Hypothalamus (tissue), 51 donors: ENCODE data around the gene MCC.

Experiments
- DNase-seq, 51 donors: peaks; one replicate each; lab custom pipeline; 2025; lab: John Stamatoyannopoulos, UW

Gene MCC

GRCh38 chr5:113375480-113376060, 112.7 kb downstream of the MCC start:
- DNase-seq, result no peak

GRCh38 chr5:113373426-113373825, 114.8 kb downstream of the MCC start:
- DNase-seq, result no peak

DNA sequence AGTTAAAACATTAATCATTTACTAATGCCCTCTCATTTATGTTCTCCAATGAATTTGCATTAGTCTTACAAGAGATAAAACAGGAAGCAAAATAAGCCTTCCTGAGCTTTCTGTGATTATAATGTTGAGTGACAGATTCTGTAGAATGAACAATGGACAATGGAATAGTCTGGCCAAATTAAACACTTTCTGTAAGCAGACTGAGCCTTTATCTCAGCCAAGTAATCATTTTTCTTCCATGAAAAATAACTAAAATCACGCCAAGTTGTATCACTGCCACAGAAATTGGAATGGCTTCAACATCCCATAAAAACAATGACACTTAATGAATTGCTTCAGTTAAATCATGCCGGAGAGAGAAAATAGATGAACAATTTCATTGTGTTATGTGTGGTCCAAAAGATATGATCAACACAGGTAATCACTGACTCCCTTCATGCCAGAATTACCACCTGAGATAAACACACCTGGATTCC, 116.5 kb downstream of the MCC start:
- no peak for DNase-seq

DNA sequence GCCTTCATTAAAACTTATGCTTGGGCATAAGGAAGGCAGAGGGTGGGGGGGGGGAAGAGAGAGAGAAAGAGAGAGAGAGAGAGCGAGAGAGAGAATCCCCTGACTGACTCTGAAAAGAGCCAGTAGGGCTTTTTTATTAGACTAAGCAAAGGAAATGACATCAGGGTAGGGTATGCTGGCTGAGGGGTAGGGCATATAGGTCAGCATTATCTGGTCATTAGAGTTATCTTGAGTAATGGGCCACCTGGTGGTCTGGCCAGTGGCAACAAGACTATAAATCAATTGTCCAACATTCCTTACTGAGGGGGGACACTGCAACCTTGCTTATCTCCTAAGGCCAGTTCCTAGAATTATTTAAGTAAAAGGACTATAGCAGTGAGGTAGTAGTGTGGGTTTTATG, 120.7 kb downstream of the MCC start:
- DNase-seq, result no peak

DNA sequence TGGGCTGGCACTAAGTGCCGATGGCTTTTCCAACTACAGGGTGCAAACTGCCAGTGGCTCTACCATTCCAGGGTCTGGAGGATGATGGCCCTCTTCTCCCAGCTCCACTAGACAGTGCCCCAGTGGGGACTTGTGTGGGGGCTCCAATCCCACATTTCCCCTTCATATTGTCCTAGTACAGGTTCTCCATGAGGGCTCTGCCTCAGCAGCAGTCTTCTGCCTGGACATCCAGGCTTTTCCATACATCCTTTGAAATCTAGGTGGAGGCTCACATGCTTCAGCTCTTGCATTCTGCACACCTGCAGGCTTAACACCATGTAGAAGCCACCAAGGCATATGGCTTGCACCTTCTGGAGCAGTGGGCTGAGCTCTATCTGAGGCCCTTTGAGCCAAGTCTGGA, 123.8 kb downstream of the MCC start:
- DNase-seq, result no peak

DNA sequence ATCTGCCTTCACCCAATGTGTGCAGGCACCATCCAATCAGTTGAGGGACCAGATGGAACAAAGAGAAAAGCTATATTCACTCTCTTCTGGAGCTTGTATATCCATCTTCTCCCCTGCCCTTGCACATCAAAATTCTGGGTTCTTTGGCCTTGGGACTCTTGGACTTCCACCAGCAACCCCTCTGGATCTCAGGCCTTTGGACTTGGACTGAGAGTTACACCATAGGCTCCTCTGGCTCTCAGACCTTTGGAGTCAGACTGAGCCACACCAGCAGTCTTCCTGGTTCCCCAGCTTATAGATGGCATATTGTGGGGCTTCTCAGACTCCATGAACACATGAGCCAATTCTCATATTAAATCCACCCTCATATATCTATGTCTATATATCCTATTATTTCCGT, 126.6 kb downstream of the MCC start:
- no peak for DNase-seq

DNA sequence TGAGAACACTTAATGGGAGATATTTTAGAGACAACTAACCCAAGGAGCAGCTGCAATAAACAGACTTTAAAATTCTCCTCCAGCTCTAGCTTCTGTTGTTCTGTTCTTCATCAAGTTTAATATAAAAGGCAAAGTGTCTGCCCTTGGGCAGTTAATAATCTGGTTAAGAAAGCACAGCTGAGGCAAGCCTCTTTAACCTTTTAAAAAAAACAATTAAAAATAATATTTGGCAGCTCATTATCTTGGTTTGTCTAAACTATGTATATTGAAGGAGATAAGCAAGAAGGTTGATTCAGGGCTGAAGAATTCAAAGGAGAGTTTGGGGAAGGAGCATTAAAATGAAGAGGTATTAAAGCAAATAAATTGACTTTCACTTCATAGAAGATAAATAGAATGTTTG, 128.8 kb downstream of the MCC start:
- no peak for DNase-seq

- DNase-seq, result no peak
Observed at GRCh38 chr5:113358696-113359095, 129.6 kb downstream of the MCC start.

DNA sequence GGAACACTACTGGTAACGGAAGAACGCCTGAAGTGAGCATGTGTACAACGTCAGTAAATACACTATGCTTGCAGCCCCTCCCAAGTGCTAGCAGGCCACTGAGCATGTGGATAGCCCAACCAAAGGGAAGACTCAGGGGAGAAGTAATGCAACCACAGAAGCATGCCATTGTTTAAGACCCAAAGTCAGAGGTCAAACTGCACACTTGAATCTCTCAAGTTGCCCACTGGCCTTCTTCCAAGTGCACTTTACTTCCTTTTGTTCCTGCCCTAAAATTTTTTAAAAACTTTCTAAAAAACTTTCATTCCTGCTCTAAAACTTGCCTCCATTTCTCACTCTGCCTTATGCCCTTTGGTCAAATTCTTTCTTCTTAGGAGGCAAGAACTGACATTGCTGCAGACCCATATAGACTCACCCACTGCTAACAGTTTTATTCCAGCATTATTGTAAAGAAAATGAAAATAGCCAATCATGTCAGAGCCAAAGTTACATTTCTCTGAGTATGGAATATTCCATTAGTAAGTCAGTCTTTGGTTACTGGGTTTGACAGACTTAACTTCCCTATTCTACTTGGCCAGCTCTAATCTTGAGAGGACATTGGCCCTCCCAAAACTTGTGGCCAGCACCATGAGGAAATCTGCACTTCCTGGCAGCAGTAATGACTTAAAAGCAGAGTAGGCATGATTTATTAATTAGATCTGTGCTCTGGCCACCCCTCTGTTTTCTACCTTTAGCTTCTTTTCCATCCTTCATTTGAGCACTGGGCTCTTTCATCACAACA, 130.4 kb downstream of the MCC start:
- DNase-seq, result no peak

DNA sequence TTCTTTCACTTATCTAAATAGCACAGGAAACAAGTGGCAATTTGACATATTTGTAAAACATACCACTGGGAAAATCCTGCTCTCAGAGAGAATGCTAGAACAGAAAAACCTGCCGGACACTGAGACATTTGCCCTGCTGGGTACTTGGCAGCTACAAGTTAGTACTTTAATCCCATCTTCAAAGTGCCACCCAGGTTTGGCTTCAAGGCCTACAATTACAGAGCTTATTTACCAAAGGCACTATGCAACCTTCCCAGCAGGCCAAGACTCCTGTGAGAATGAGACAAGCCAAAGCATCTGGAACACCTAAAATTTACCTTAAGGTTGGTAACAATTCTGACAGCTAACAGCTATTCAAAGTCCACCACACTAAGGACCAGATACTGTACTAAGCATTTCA, 131.8 kb downstream of the MCC start:
- no peak for DNase-seq

DNA sequence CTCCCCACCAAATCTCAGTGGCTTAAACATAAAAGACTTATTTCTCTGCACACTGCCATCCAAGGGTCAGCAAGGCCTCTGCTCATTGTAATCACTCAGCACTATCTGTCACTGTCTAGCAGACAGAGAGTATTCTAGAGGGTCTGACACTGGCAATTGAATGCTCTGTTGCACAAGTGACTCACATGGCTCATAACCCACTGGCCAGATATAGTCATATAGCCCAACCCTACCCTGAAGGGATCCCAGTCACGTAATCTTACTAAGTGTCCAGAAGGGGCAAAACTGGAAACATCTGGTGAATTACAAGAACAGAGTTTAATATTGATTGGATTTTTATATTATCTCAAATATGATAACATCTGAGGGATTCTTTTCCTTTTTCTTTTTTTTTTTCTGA, 134.2 kb downstream of the MCC start:
- DNase-seq, result no peak

DNA sequence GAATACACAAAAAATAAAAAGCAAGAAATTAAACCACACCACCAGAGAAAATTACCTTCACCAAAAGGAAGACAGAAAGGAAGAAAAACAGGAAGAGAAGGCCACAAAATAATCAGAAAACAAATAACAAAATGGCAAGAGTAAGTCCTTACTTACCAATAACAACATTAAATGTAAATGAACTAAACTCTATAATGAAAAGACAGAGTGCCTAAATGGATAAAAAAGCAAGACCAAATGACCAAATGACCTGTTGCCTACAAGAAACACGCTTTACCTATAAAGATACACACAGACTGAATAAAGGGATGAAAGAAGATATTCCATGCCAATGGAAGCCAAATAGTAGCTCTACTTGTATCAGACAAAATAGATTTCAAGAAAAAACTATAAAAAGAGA, 140.7 kb downstream of the MCC start:
- DNase-seq, result no peak

- no peak for DNase-seq
Observed at GRCh38 chr5:113344973-113345940, 143.0 kb downstream of the MCC start.

DNA sequence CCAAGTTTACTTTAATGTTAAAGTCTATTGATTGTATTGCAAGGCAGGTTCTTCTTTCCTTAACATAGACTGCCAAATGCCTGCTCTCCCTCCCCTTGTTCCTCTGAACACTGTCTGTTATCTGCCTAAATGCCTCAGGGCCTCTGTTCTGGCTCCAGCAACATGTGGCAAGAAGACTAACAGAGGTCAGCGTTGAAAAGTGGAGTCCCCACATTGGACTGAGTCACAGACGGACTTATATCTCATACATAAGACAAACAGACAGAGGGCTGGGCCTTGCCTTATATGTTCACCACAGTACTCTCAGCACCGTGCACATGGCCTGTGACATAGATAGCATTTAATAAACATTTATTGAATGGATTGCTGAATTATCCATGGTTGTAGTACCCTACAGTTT, 144.9 kb downstream of the MCC start:
- DNase-seq, result no peak

- DNase-seq, result no peak
Observed at GRCh38 chr5:113340537-113340936, 147.7 kb downstream of the MCC start.

DNA sequence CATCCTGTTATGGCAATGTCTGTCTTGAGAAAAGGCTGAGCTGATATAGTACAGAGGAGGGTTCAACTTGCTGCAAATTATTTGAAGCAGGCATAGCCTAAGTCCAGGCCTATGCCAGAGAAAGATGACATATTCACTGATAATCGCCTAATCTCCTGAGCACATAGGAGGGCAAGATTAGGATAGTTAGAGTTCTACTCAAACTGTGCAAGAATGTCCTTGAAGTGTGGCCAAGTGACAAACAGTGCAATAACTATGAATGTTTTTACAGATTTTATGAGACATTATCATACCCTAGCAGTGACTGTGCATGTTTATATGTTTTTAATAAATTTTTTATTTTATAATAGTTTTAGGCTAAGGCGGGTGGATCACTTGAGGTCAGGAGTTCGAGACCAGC, 149.6 kb downstream of the MCC start:
- no peak for DNase-seq

DNA sequence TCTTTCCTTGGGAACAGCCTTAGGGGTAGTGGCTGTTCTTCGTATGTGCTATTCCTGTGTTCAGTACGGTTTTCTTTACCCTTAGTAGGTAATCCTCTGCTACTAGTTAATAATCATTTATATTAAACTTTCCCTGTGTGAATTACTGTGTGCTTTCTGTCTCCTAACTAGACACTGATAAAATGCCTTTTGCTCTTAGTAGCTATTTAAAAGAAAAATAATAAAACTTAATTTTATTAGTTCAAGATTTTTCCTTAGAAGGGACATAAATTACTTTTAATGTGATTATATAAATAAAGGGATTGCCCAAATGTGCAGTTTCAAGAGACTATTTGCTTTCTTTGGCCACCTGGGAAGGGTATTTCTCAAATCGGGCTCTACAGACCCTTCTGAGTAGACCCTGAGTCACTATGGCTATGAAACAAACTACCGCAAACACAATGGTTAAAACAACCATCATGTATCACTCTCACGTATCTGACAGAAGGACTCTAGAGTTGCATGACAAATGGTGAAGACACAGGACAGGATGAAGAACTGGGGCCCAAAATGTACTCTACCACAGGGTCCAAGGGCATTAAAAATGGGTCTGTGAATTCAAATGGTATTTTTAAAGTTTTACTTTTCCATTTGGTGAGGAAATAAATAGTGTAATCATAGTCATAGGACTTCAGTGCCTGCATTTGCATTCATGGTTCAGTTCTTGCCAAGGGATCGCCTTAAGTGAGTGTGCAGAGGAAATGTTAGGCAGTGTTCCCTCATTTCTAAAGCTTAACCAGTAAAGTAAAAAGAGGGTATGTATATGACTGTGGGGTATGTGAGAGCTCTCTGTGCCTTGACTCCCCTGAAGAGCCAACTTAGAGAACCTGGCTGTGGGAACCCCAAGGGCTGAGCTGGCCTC, 150.5 kb downstream of the MCC start:
- DNase-seq, result no peak

DNA sequence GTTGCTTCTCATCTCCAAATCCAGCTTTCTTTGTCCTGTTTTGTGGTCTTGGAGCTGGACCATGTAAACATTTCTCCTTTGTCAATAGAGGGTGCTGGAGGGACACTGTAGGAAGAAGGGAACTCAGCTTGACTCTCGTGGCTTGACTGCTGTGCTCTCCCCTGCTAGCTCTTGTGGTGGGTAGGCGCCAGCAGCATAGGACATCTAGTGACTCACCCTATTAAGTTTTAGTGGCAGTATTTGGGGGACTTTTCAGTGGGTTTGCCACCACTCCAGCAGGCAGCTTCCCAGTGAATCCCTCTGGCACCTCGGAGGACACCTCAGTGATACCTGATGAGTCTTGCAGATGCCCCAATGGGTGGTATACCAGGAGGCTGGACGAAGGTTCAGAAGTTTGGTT, 151.3 kb downstream of the MCC start:
- DNase-seq, result peak in 9 of 51 donors; percentile 2 to 26 (median 5)

- DNase-seq, result peak in 1 of 51 donors; percentile 1
Observed at GRCh38 chr5:113333411-113333810, 154.8 kb downstream of the MCC start.

DNA sequence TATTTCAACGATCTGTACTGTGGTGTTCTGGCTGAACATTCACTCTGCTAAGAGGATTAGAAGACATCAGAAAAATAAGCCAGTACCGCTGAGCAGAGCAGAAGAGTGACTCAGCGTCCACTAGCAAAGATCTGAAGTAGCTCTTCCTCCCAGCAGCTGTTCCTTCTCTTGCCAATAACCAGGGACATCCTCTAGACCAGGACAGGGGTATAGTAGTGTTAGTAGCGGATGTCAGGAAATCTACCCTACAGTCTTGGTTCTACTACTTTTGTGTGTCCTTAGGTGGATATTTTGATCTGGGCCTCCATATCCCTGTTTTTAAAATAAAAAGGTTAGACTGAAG, 157.1 kb downstream of the MCC start:
- no peak for DNase-seq
